SU-DHL-6 (cell line): ENCODE measurements around the gene CREBBP.

Source experiments
- H2AFZ ChIP-seq: fragments of 200-600 bp; sonication (generic); 2 replicates; pipeline ENCODE4 v1.6.1; 2014; ENCODE audit warnings: low read depth, mild to moderate bottlenecking, moderate library complexity, mixed read lengths, antibody characterized with exemption, low read length; ENCODE audit not compliant: severe bottlenecking
- H3F3A ChIP-seq: fragments of 200-600 bp; shearing (Covaris generic); 2 replicates; pipeline ENCODE4 v1.6.0; 2016; ENCODE audit warnings: antibody characterized with exemption, mild to moderate bottlenecking; ENCODE audit not compliant: insufficient read depth
- H3K27ac ChIP-seq: fragments of 200-600 bp; sonication (generic); 2 replicates; pipeline ENCODE4 v1.5.1; 2016; ENCODE audit warnings: low read depth, mild to moderate bottlenecking, low read length, moderate library complexity, mixed read lengths
- H3K27me3 ChIP-seq: fragments of 200-600 bp; sonication (generic), shearing (Covaris generic); 2 replicates; pipeline ENCODE4 v1.6.0; 2014; ENCODE audit warnings: mild to moderate bottlenecking, low read length
- H3K36me3 ChIP-seq: fragments of 200-600 bp; sonication (generic); 2 replicates; pipeline ENCODE4 v1.6.1; 2014; ENCODE audit warnings: mild to moderate bottlenecking, low read length, mixed read lengths
- H3K4me2 ChIP-seq: fragments of 300-600, 200-600 bp; shearing (Covaris generic), sonication (generic); 2 replicates; pipeline ENCODE4 v1.6.0; 2014; ENCODE audit warnings: low read length, low read depth, mild to moderate bottlenecking; ENCODE audit not compliant: poor library complexity, severe bottlenecking
- H3K4me3 ChIP-seq: fragments of 200-600 bp; sonication (generic); 2 replicates; pipeline ENCODE4 v1.5.1; 2014; ENCODE audit warnings: antibody characterized with exemption, low read length, mild to moderate bottlenecking, mixed read lengths; ENCODE audit not compliant: insufficient read depth, poor library complexity, severe bottlenecking
- H3K79me2 ChIP-seq: fragments of 200-600 bp; sonication (generic); 2 replicates; pipeline ENCODE4 v1.6.1; 2014; ENCODE audit warnings: mild to moderate bottlenecking, low read length, moderate library complexity; ENCODE audit not compliant: insufficient read depth
- H3K9ac ChIP-seq: fragments of 200-600 bp; sonication (generic); 2 replicates; pipeline ENCODE4 v1.7.0; 2014; ENCODE audit warnings: mild to moderate bottlenecking, low read length
- H3K9me2 ChIP-seq: fragments of 200-600 bp; sonication (generic); replicated peaks from 2 replicates; pipeline ENCODE4 v1.6.1; 2014; ENCODE audit warnings: low read length; ENCODE audit not compliant: insufficient read depth
- H3K9me3 ChIP-seq: fragments of 200-600 bp; sonication (generic); 2 replicates; pipeline ENCODE4 v1.6.1; 2014; ENCODE audit warnings: low read length, mixed read lengths; ENCODE audit not compliant: insufficient read depth
- H4K20me1 ChIP-seq: fragments of 200-600 bp; sonication (generic); 2 replicates; pipeline ENCODE4 v1.6.1; 2014; ENCODE audit warnings: low read depth, mild to moderate bottlenecking, antibody characterized with exemption, low read length, moderate library complexity, mixed read lengths
- CTCF ChIP-seq: fragments of 200-600 bp; sonication (generic); IDR thresholded peaks from one replicate; pipeline ENCODE4 v1.5.1; 2017; ENCODE audit warnings: antibody characterized with exemption, mild to moderate bottlenecking, low read length, moderate library complexity; ENCODE audit not compliant: insufficient read depth, poor library complexity, severe bottlenecking
- EZH2phosphoT487 ChIP-seq: fragments of 200-600 bp; sonication (generic), shearing (Covaris generic); conservative IDR thresholded peaks from 2 replicates; pipeline ENCODE4 v1.6.1; 2018; ENCODE audit warnings: mild to moderate bottlenecking, antibody characterized with exemption, low read length, moderate library complexity, mixed read lengths

The CREBBP gene

GRCh38 chr16:3769013-3769412 lies 111.5 kb downstream of the CREBBP start:
- Histone ChIP-seq H3K4me2 (no peak overlapping the region), H3K9ac (no peak overlapping the region), H2AFZ (no peak overlapping the region), H3F3A (peaks cover 12% of the 10 kb centered on the region; the same call in 1 of the 2 replicates), H3K9me2 (no peaks in the 10 kb centered on the region), H3K27ac (no peak overlapping the region), H3K36me3 (peaks cover 16% of the 10 kb centered on the region; the same call in 1 of the 2 replicates), H3K9me3 (no peaks in the 10 kb centered on the region), H3K79me2 (no peaks in the 10 kb centered on the region), H4K20me1 (no peaks in the 10 kb centered on the region), H3K27me3 (no peaks in the 10 kb centered on the region), H3K4me3 (no peak overlapping the region)
- no peak for TF ChIP-seq CTCF
- no peak for TF ChIP-seq EZH2phosphoT487

GRCh38 chr16:3767333-3767986 lies 113.1 kb downstream of the CREBBP start:
- no peaks in the 10 kb centered on the region for H3K27me3 ChIP-seq
- H3K4me2 ChIP-seq = no peak overlapping the region
- no peaks in the 10 kb centered on the region for H3K79me2 ChIP-seq
- no peak overlapping the region for H3K4me3 ChIP-seq
- no peaks in the 10 kb centered on the region for H4K20me1 ChIP-seq
- H3K27ac ChIP-seq = 0 out of 2 replicates have a peak overlapping the region, but pooled peaks have one; percentile 7
- no peaks in the 10 kb centered on the region for H3K9me3 ChIP-seq
- H3K9me2 ChIP-seq = no peaks in the 10 kb centered on the region
- no peak overlapping the region for H3K9ac ChIP-seq
- TF ChIP-seq CTCF (no peak), EZH2phosphoT487 (no peak)
- no peak overlapping the region for H2AFZ ChIP-seq
- H3F3A ChIP-seq = peaks cover 8% of the 10 kb centered on the region; the same call in 1 of the 2 replicates
- H3K36me3 ChIP-seq = peaks cover 10% of the 10 kb centered on the region; the same call in 1 of the 2 replicates

- Histone ChIP-seq H3K9me3 (no peaks in the 10 kb centered on the region), H3K4me2 (no peak overlapping the region), H3K9me2 (no peaks in the 10 kb centered on the region), H3K27me3 (no peaks in the 10 kb centered on the region), H3K27ac (no peak overlapping the region), H4K20me1 (no peaks in the 10 kb centered on the region), H3K4me3 (no peak overlapping the region), H3K79me2 (no peaks in the 10 kb centered on the region), H3K36me3 (peaks cover 10% of the 10 kb centered on the region; the same call in 1 of the 2 replicates), H2AFZ (no peak overlapping the region), H3K9ac (no peak overlapping the region), H3F3A (peaks cover 8% of the 10 kb centered on the region; the same call in 1 of the 2 replicates)
- TF ChIP-seq CTCF (no peak), EZH2phosphoT487 (no peak)
Measured at GRCh38 chr16:3766177-3766576, 114.3 kb downstream of the CREBBP start.
